ENCODE measurements around the gene DNPEP. TPM values are rescaled to one million over a fixed set of nuclear protein-coding genes. Genes with fewer than 3 reads are reported as not detected.

The DNPEP gene
- total and polyA plus RNA-seq, 2 donors from 2014 or later: 53.3 to 71.0 TPM

GRCh38 chr2:219425238-219426067 is 37.7 kb upstream of the DNPEP start:
- FAIRE-seq (no peak), DNase-seq (peak in 1 of 5 donors; percentile 13)
- intact Hi-C loops (cut with DNase I): no loop called here
- Histone ChIP-seq H3K27ac (ENCODE audit: low read depth in 2 of 2, low read length in 2 of 2) (no peak overlapping the region), H3K4me3 (ENCODE audit: low read length in 3 of 3) (no peak overlapping the region), H3K27me3 (ENCODE audit: control insufficient read depth, insufficient read depth, low read length) (no peaks in the 10 kb centered on the region), H3K9ac (ENCODE audit: low read length in 3 of 3) (no peak overlapping the region), H3K4me1 (ENCODE audit: control insufficient read depth in 2 of 3, insufficient read depth in 2 of 3, low read depth in 1 of 3, low read length in 3 of 3) (no peaks in the 10 kb centered on the region), H3K36me3 (ENCODE audit: control insufficient read depth in 2 of 3, insufficient read depth in 3 of 3, low read length in 3 of 3) (no peaks in the 10 kb centered on the region), H3K9me3 (ENCODE audit: control insufficient read depth in 2 of 3, insufficient read depth in 1 of 3, low read length in 3 of 3) (no peaks in the 10 kb centered on the region)
- no peak for TF ChIP-seq CTCF (IDR thresholded peaks at IDR 0.05; ENCODE audit: borderline replicate concordance, extremely low read depth, insufficient read depth)

DNA sequence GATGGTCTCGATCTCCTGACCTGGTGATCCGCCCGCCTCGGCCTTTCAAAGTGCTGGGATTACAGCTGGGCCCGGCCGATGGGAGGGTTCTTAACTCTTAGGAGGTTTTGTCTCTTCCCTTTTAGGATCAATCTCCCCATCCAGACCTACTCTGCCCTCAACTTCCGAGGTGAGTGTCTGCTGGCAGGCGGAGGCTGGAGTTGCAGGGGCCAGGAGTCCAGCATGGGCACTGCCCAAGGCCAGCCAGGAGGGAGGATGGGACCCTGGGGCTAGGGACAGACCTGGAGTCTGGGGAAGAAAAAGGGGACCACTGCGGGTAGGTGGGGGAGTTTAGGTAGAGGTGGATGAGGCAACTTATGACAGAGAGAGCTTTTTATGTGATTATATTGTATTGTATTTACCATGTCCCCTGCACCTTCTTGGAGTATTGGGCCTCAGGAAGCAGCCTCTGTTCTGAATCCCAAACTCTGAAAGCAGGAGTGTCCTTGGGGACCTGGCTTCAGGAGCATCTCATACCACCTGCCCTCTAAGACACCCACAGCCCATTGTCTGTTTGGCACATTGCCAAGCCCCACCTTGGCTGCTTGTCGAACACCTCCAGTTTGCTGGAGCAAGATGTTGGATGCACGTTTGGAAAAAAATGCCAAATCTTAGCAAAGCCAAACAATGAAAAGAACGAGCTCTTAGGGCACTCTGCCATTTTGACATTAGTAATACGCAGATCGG is 36.1 kb upstream of the DNPEP start:
- Histone ChIP-seq H3K9ac (ENCODE audit: low read length in 3 of 3) (no peak overlapping the region), H3K4me1 (ENCODE audit: control insufficient read depth in 2 of 3, insufficient read depth in 2 of 3, low read depth in 1 of 3, low read length in 3 of 3) (no peaks in the 10 kb centered on the region), H3K4me3 (ENCODE audit: low read length in 3 of 3) (no peak overlapping the region), H3K9me3 (ENCODE audit: control insufficient read depth in 2 of 3, insufficient read depth in 1 of 3, low read length in 3 of 3) (no peaks in the 10 kb centered on the region), H3K27ac (ENCODE audit: low read depth in 2 of 2, low read length in 2 of 2) (no peak overlapping the region), H3K27me3 (ENCODE audit: control insufficient read depth, insufficient read depth, low read length) (no peaks in the 10 kb centered on the region), H3K36me3 (ENCODE audit: control insufficient read depth in 2 of 3, insufficient read depth in 3 of 3, low read length in 3 of 3) (no peaks in the 10 kb centered on the region)
- DNase-seq (peak in 1 of 5 donors; percentile 39), FAIRE-seq (no peak)
- intact Hi-C loops (cut with DNase I): no loop called here
- TF ChIP-seq CTCF (IDR thresholded peaks at IDR 0.05; ENCODE audit: borderline replicate concordance, extremely low read depth, insufficient read depth): no peak

GRCh38 chr2:219422952-219423534 is 35.3 kb upstream of the DNPEP start:
- Histone ChIP-seq H3K9ac (ENCODE audit: low read length in 3 of 3) (no peak overlapping the region), H3K9me3 (ENCODE audit: control insufficient read depth in 2 of 3, insufficient read depth in 1 of 3, low read length in 3 of 3) (no peaks in the 10 kb centered on the region), H3K27ac (ENCODE audit: low read depth in 2 of 2, low read length in 2 of 2) (no peak overlapping the region), H3K4me3 (ENCODE audit: low read length in 3 of 3) (no peak overlapping the region), H3K4me1 (ENCODE audit: control insufficient read depth in 2 of 3, insufficient read depth in 2 of 3, low read depth in 1 of 3, low read length in 3 of 3) (no peaks in the 10 kb centered on the region), H3K27me3 (ENCODE audit: control insufficient read depth, insufficient read depth, low read length) (no peaks in the 10 kb centered on the region), H3K36me3 (ENCODE audit: control insufficient read depth in 2 of 3, insufficient read depth in 3 of 3, low read length in 3 of 3) (no peaks in the 10 kb centered on the region)
- intact Hi-C loops (cut with DNase I): no loop called here
- no peak for TF ChIP-seq CTCF (IDR thresholded peaks at IDR 0.05; ENCODE audit: borderline replicate concordance, extremely low read depth, insufficient read depth)
- FAIRE-seq (no peak), DNase-seq (no peak)

Measured in kidney (tissue), 14 donors.